ENCODE results near the gene LRRC8B. TPM values are rescaled to one million over a fixed set of nuclear protein-coding genes. Genes with fewer than 3 reads are reported as not detected.
A peak's percentile ranks its signal among the peaks of the same experiment; 100 is the strongest.
"Not testable (repeated sequence)": the region's sequence is repeated elsewhere in the genome, so short reads cannot be mapped to it uniquely, and the experiment has no call there.

LRRC8B gene
- total RNA-seq, result 6.4 and 8.5 TPM in 2 replicates

DNA sequence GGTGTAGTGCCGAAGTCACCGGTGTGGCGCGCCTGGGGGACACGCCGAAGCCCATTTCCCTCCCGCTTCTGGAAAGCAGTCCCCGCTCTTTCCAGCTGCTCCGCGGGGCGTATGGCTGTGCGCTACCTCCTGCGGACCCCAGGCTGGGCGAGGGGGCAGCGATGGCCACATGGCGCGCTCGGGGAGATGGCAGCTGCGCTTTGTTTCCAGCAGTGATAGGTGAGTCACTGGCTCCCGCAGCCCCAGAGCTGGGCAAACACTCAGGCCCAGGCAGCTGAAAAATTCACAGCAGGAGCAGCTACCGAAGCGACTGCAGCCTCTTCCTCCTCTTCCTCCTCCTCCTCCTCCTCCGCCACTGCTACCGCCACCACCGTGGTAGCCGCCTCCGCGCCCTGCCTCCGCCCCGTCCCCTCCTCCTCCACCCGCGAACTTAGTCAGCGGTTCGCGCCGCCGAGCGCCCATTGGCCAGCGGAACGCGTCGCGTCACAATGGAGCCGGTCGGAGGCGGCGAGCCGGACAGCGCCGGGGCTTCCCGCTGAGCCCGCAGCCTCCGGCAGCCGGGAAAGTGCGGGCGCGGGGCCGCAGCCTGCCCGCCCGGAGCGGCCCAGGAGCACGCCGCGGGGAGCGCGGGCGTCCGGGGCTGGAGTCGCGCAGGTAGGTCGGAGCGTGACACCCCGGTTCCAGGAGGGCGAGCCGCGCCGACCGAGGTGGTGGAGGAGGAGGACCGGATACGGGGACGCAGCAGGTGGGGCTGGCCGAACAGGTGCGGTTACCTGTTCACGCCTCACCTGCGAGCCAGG is at the start of gene LRRC8B:
Gene LRRC8B, plus strand, starts transcription at position 461 of the 800 bp plus-strand sequence. CDS start 57,822 bp downstream, outside the sequence.
- peak; percentile 93 for DNase-seq

GRCh38 chr1:89475269-89475668 is 49.4 kb upstream of the LRRC8B start:
- no peak for DNase-seq

DNA sequence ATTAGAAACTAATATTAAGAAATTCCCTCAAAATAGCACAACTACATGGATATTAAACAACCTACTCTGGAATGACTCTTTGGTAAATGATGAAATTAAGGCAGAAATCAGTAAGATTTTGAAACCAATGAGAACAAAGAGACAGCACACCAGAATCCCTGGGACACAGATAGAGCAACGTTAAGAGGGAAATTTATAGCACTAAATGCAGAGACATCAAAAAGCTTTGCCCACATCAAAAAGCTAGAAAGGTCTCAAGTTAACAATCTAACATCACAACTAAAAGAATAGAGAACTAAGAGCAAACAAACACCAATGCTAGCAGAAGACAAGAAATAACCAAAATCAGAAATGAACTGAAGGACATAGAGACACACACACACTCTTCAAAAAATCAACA is 48.6 kb upstream of the LRRC8B start:
- DNase-seq, result no peak

GRCh38 chr1:89483010-89483756 is 41.4 kb upstream of the LRRC8B start:
- DNase-seq, result peak; percentile 92

- DNase-seq, result no peak
These were observed 40.9 kb upstream of the LRRC8B start for GRCh38 chr1:89483757-89484077.

DNA sequence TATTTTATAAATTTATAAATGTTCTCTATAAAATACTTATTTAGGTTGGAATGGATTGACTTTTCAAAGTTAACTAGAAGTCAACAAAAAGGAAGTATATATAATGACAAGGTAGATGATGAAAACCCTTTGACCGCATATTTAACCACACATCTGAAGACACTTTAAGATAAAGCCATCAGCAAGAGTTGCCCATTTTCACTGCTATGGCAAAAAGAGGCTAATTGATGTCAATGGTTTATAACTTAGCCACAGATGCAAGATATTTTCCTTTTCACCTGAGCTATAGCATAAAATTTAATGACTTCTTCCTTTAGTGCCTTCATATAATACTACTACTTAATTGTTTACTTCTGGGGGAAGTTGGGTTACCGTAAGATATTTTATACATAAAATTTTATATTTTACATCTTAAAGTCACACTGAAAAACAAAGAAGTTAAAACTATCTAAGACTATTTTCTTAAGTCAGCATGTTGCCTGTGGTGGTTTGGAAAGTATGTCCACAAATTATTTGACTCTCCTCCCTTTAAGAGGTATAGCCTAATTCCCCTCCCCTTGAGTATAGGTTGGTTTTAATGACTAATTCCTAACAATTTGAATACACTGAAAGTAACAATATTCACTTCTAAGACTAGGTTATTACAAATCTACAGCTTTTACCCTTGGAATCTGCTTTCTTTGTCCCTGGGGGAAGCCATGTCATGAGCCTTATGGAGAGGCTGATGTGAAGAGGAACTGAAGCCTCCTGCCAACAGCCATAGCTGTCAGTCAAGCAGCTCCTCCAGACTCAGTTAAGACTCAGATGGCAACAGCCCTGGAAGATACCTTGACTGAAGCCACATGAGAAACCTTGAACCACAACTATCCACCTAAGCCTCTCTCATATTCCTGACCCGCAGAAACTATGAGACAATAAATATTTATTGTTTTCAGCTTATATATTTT is 40.3 kb upstream of the LRRC8B start:
- DNase-seq, result no peak

DNA sequence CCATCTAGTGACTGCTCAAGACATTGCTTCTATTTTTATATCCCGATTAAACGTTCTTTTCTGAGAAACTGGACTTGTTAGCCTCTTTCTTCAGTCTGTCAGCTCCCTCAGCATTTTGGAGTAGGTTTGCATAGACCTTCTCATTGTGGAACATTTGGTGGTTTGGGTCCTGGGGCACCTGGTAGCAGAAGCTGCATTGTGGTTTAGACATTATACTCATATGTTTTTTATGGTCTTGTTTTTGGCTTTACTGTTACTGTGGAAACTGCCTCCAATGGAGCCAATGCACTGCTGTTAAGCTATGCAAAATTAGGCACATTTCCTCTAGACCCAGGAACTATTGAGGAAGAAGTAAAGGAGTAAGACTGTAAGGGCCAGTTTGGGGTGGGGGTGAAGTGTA is 36.7 kb upstream of the LRRC8B start:
- no peak for DNase-seq

- no peak for DNase-seq
These were observed 35.4 kb upstream of the LRRC8B start for GRCh38 chr1:89489047-89489729.

DNA sequence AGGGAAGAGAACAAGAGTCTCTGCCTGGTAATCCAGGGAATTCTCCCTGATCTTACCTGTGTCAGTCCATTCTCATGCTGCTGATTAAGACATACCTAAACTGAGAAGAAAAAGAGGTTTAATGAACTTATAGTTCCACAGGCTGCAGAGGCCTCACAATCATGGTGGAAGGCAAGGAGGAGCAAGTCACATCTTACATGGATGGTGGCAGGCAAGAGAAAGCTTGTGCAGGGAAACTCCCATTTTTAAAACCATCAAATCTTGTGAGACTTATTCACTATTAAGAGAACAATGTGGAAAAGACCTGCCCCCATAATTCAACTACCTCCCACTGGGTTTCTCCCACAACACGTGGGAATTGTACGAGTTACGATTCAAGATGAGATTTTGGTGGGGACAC is 34.2 kb upstream of the LRRC8B start:
- DNase-seq, result no peak

DNA sequence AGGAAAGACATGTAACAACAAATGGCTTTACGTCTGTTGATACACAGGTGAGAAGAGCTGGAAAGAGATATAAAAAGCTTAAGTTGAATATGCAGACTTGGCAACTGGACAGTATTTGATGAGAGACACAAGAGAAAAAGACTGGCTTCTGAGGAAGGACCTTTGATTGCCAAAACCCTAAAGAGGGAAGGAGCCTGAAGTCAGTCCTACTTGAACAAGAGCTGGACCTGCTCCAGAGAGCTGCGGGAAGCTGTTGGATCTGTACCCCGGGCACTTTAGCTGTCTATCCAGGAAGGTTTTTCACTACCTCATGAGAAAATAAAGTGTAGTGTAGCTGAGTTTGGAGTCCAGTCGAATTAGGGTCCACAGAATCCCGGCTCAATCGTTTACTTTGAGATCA is 25.3 kb upstream of the LRRC8B start:
- DNase-seq, result no peak

GRCh38 chr1:89502042-89502441 is 22.6 kb upstream of the LRRC8B start:
- no peak for DNase-seq

- no peak for DNase-seq
These were observed 21.7 kb upstream of the LRRC8B start for GRCh38 chr1:89502895-89503294.

- no peak for DNase-seq
These were observed 20.9 kb upstream of the LRRC8B start for GRCh38 chr1:89503690-89504089.

DNA sequence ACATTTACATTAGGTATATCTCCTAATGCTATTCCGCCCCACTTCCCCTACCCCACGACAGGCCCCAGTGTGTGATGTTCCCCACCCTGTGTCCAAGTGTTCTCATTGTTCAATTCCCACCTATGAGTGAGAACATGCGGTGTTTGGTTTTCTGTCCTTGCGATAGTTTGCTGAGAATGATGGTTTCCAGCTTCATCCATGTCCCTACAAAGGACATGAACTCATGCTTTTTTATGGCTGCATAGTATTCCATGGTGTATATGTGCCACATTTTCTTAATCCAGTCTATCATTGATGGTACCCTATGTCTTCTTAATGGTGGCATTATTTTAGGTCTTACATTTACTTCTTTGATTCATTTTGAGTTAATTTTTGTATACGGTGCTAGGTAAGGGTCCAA is 14.6 kb upstream of the LRRC8B start:
- DNase-seq, result not testable (repeated sequence)

DNA sequence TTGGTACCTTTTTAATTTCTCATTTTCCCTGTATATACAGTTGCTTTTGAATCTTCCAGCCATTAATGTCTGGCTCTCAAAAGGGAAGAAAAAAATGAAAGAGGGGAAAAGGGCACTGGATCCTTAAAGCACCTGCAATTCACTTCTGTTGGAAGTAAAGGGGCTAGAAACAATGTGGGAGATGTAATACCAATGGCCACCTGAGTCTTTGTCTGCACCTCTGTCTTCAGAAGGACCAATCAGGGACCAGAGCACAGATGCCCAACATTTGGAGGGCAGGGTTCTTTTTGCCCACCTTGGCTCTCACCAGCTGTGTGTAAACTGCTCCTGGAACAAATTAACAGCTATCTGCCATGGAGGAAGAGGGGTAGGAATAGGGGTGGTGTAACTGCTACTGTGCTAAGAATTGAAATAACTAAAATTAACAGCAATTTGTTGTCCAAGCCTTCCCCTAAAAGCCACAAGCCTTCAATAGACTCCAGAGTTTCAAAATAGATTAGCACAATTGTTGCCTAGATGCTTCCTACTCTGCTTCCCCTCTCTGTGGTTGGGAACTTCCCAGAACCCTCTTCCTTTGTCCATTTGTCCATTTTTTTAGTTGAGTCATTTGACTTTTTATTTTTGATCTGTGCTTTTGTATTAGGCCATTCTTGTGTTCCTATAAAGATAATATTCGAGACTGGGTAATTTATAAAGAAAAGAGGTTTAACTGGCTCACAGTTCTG is 11.5 kb upstream of the LRRC8B start:
- DNase-seq, result no peak

DNA sequence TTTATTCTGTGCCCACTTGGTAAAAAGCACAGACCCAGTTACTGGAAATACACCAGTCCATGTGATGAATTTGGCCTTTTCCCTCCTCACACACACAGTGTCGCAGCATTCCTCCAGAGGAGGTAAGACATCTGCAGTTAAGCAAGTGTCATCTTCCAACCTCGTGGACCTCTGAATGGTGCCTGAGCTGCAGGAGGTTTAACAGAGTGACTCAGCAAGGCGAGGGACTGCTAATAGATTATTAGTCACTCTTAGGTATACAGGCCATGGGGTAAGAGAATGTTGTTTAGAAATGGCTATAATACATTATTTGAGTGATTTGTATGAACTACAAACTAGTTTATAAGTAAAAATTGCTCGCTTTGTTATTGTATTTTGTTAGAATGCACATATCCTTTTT is 8.6 kb upstream of the LRRC8B start:
- peak; percentile 50 for DNase-seq

GRCh38 chr1:89518221-89518631 is 6.4 kb upstream of the LRRC8B start:
- peak; percentile 43 for DNase-seq

DNA sequence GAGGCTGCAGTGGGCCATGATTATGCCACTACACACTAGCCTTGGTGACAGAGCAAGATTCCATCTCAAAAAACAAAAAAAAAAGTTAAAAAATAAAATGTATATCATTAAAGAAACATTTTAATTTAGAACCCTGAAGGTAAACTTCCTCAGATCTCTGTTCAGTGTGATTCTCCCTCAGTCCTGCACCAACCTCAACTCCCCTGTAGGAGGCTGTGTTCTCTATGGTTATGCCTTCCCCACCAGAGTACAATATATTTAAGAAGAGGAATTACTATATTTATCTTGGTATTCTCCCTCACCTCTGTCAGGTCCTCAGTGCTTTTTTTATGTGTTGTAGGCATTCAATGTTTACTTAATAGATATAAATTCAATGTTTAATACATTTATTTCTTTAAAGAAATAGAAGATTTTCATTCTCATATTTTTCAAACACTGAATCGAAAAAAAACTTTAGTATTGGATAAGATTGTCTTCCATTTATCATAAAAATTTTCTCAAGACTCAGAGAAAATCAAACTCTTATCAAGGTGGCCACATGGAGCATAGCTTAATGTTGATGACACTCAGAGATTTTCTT is 4.8 kb upstream of the LRRC8B start:
- peak; percentile 76 for DNase-seq

- DNase-seq, result not testable (repeated sequence)
These were observed 2.7 kb upstream of the LRRC8B start for GRCh38 chr1:89521977-89522376.

GRCh38 chr1:89523572-89524368 is 859 bp upstream of the LRRC8B start:
- DNase-seq, result peak; percentile 68
